Mesenchymal stem cell (in vitro differentiated cells and primary cell): ENCODE data around the gene ANTXRL.
"Not testable (repeated sequence)": the region's sequence is repeated elsewhere in the genome, so short reads cannot be mapped to it uniquely, and the experiment has no call there.

Experiments
- DNase-seq: peaks from one replicate; pipeline ENCODE4 v3.0.0-alpha.2; 2013
- H2AFZ ChIP-seq: one replicate; pipeline ENCODE4 v1.6.1; 2013; ENCODE audit warnings: low read depth, mild to moderate bottlenecking, control low read depth, inconsistent platforms, low read length, moderate library complexity
- H2AK5ac ChIP-seq: 2 replicates; pipeline ENCODE4 v1.6.1; 2013; ENCODE audit warnings: low read length, moderate library complexity, mild to moderate bottlenecking, inconsistent platforms; ENCODE audit not compliant: severe bottlenecking
- H2BK120ac ChIP-seq: one replicate; pipeline ENCODE4 v1.6.1; 2013; ENCODE audit warnings: low read depth, mild to moderate bottlenecking, inconsistent platforms, low read length, moderate library complexity
- H2BK12ac ChIP-seq, 2 experiments: one replicate each; pipeline ENCODE4 v1.6.1; 2013; ENCODE audit warnings: inconsistent platforms in 2 of 2, low read length in 2 of 2, mild to moderate bottlenecking in 2 of 2, moderate library complexity in 2 of 2, control low read depth in 1 of 2
- H2BK15ac ChIP-seq: one replicate; pipeline ENCODE4 v1.6.1; 2013; ENCODE audit warnings: mild to moderate bottlenecking, low read depth, inconsistent platforms; ENCODE audit not compliant: poor library complexity, severe bottlenecking
- H2BK5ac ChIP-seq: 2 replicates; pipeline ENCODE4 v1.6.1; 2013; ENCODE audit warnings: low read depth, mild to moderate bottlenecking, low read length, control low read depth, inconsistent platforms; ENCODE audit not compliant: poor library complexity, severe bottlenecking
- H3K14ac ChIP-seq, 2 experiments: one replicate each; pipeline ENCODE4 v1.6.1; 2013; ENCODE audit warnings: inconsistent platforms in 2 of 2, low read length in 2 of 2, control low read depth in 1 of 2, mild to moderate bottlenecking in 1 of 2, moderate library complexity in 1 of 2
- H3K18ac ChIP-seq, 2 experiments: one replicate each; pipeline ENCODE4 v1.6.1; 2013; ENCODE audit warnings: inconsistent platforms in 2 of 2, low read length in 2 of 2, control low read depth in 1 of 2, low read depth in 1 of 2, mild to moderate bottlenecking in 1 of 2
- H3K23ac ChIP-seq, 2 experiments: one replicate each; pipeline ENCODE4 v1.6.1; 2013; ENCODE audit warnings: inconsistent platforms in 2 of 2, low read length in 2 of 2, mild to moderate bottlenecking in 2 of 2, moderate library complexity in 2 of 2, control low read depth in 1 of 2
- H3K27ac ChIP-seq: 2 replicates; pipeline ENCODE4 v1.5.1; 2013; ENCODE audit warnings: mild to moderate bottlenecking, moderate library complexity, low read length, control low read depth, inconsistent platforms; ENCODE audit not compliant: poor library complexity, severe bottlenecking
- H3K27me3 ChIP-seq, 2 experiments: 2 replicates each; pipeline versions ENCODE4 v1.6.1 to v1.7.0; 2013; ENCODE audit warnings: low read length in 2 of 2, mild to moderate bottlenecking in 2 of 2, moderate library complexity in 2 of 2, control low read depth in 1 of 2, inconsistent platforms in 1 of 2; ENCODE audit not compliant: control insufficient read depth in 1 of 2, insufficient read depth in 1 of 2
- H3K36me3 ChIP-seq, 2 experiments: 2 replicates each; pipeline versions ENCODE4 v1.6.1 to v1.7.0; 2013; ENCODE audit warnings: low read length in 2 of 2, control low read depth in 1 of 2, inconsistent platforms in 1 of 2, low read depth in 1 of 2, mild to moderate bottlenecking in 1 of 2; ENCODE audit not compliant: insufficient read depth in 2 of 2, control insufficient read depth in 1 of 2
- H3K4ac ChIP-seq, 2 experiments: one replicate each; pipeline ENCODE4 v1.6.1; 2013; ENCODE audit warnings: inconsistent platforms in 2 of 2, low read length in 2 of 2, mild to moderate bottlenecking in 2 of 2, moderate library complexity in 2 of 2, control low read depth in 1 of 2, low read depth in 1 of 2
- H3K4me1 ChIP-seq: 2 replicates; pipeline ENCODE4 v1.6.1; 2013; ENCODE audit warnings: low read depth, low read length, control low read depth; ENCODE audit not compliant: control insufficient read depth, insufficient read depth
- H3K4me2 ChIP-seq: 2 replicates; pipeline ENCODE4 v1.6.1; 2013; ENCODE audit warnings: low read length, mild to moderate bottlenecking, inconsistent platforms; ENCODE audit not compliant: poor library complexity, severe bottlenecking
- H3K4me3 ChIP-seq, 2 experiments: 2 replicates each; pipeline versions ENCODE4 v1.5.1 to v1.7.0; 2013; ENCODE audit warnings: low read length in 2 of 2, mild to moderate bottlenecking in 2 of 2, control low read depth in 1 of 2, low read depth in 1 of 2; ENCODE audit not compliant: insufficient read depth in 1 of 2
- H3K79me1 ChIP-seq: replicated peaks from 2 replicates; pipeline ENCODE4 v1.6.1; 2013; ENCODE audit warnings: mild to moderate bottlenecking, control low read depth, low read length, inconsistent platforms; ENCODE audit not compliant: poor library complexity, severe bottlenecking
- H3K9ac ChIP-seq: 2 replicates; pipeline ENCODE4 v1.7.0; 2013; ENCODE audit warnings: mild to moderate bottlenecking, low read length, moderate library complexity
- H3K9me3 ChIP-seq: 2 replicates; pipeline ENCODE4 v1.7.0; 2013; ENCODE audit warnings: mild to moderate bottlenecking, low read length; ENCODE audit not compliant: control insufficient read depth
- H4K8ac ChIP-seq: one replicate; pipeline ENCODE4 v1.6.1; 2013; ENCODE audit warnings: inconsistent platforms, mild to moderate bottlenecking, low read length, moderate library complexity
- H4K91ac ChIP-seq: one replicate; pipeline ENCODE4 v1.6.1; 2013; ENCODE audit warnings: mild to moderate bottlenecking, low read length, inconsistent platforms
- WGBS: methylation state at CpG from one replicate; pipeline ENCODE4 v1.1.7; 2013; ENCODE audit warnings: mixed read lengths; 5-methylcytosine and 5-hydroxymethylcytosine counted together

Gene ANTXRL

DNA sequence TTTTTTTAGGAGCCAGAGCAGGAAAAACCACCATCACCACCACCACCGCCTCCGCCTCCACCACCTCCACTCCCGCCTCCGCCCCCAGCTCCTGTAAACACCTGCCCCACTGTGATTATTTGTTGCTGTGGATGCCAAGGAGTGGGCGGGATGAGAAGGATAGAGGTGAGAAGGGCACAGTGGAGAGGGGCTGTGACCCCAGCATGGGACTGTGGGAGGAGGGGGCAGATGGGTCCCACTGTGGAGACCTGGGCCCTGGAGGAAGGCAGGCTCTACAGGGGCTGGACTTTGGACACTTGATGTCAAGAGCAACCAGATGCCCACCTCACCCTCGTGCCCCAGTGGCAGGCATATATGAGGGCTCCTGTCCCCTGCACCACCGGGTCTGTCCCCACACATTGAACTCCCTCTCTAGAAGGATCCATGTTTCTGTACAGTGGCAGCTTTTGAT lies 24.7 kb downstream of the ANTXRL start:
- no peak overlapping the region for H3K27ac ChIP-seq
- H2BK5ac ChIP-seq: no peak overlapping the region
- H2AK5ac ChIP-seq: no peak overlapping the region
- peaks cover 4% of the 10 kb centered on the region for H3K4me1 ChIP-seq
- no peak overlapping the region for H3K4me2 ChIP-seq
- H3K4me3 ChIP-seq: no peak overlapping the region
- H3K36me3 ChIP-seq: no peaks in the 10 kb centered on the region
- H3K14ac ChIP-seq: no peak overlapping the region
- H2BK120ac ChIP-seq: no peak overlapping the region
- H3K79me1 ChIP-seq: no peaks in the 10 kb centered on the region
- no peak overlapping the region for H3K23ac ChIP-seq
- no peaks in the 10 kb centered on the region for H3K9me3 ChIP-seq
- no peak for DNase-seq
- H3K9ac ChIP-seq: no peak overlapping the region
- WGBS: 89% methylated on average over 7 of the region's 7 CpGs
- no peak overlapping the region for H2BK15ac ChIP-seq
- no peak overlapping the region for H3K18ac ChIP-seq
- peaks cover 23 to 41% of the 10 kb centered on the region in 2 experiments for H3K27me3 ChIP-seq
- H3K4ac ChIP-seq: no peak overlapping the region
- H2AFZ ChIP-seq: no peak overlapping the region
- no peak overlapping the region for H4K8ac ChIP-seq
- H4K91ac ChIP-seq: no peak overlapping the region
- no peak overlapping the region for H2BK12ac ChIP-seq

DNA sequence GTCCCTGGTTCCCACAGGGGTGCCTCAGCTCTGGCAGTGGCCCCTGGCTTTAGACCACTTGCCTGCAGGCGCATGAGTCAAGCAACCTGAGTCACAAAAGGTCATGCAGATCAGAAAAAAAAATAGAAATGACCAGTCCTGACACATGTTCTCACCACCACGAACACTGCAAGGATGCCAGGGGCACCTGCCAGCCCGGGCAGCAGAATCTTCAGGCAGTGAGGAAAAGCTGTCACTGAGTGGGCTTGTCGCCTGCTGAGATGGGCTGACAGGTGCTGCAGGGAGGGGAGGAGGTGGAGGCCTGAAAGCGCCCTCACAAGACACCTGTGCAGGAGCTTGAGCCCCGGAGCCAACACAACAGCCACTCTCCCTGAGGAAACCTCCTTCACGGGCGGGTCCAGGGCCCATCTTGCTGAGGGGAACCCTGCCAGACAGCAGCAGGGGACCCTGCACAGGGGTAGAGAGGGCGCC lies 25.2 kb downstream of the ANTXRL start:
- H3K23ac ChIP-seq, H2BK12ac ChIP-seq, H3K4me2 ChIP-seq, H3K14ac ChIP-seq, H4K8ac ChIP-seq, H3K9me3 ChIP-seq, H3K18ac ChIP-seq, H3K4me1 ChIP-seq, H3K9ac ChIP-seq, H2AK5ac ChIP-seq, H2BK120ac ChIP-seq, H3K4ac ChIP-seq, H4K91ac ChIP-seq, H3K27ac ChIP-seq, H2BK15ac ChIP-seq, H3K79me1 ChIP-seq, H3K36me3 ChIP-seq, H2BK5ac ChIP-seq, H2AFZ ChIP-seq, H3K4me3 ChIP-seq: not testable (repeated sequence)
- WGBS: 67% methylated on average over 4 of the region's 9 CpGs
- DNase-seq: peak; percentile 47
- peaks cover 22 to 38% of the 10 kb centered on the region in 2 experiments for H3K27me3 ChIP-seq

DNA sequence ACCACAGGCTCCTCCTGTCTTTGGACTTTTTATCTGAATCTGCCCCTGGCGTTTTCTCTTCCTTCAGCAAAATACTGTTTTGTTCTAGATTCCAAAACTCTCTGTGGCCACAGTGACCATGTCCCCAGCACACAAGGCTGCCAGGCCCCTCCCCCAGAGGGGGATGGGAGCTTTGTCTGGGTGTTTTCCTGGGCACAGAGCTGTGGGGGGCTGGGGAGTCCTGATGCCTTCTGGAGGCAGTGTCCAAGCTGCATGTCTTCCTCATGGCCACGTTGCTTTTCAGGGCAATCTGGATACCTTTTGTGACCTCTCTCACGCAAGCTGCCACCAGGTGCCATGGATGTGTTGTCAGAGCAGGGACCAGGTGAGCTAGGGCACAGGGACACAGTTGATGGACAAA lies 26.2 kb downstream of the ANTXRL start:
- Histone ChIP-seq H3K79me1 (no peaks in the 10 kb centered on the region), H4K8ac (peak overlapping the region; percentile 8), H4K91ac (no peak overlapping the region), H2BK12ac (no peak overlapping the region), H3K27ac (no peak overlapping the region), H3K23ac (no peak overlapping the region), H2AFZ (no peak overlapping the region), H3K4me1 (peaks cover 4% of the 10 kb centered on the region), H3K4ac (no peak overlapping the region), H3K27me3 (peaks cover 21 to 35% of the 10 kb centered on the region in 2 experiments), H2BK15ac (no peak overlapping the region), H2BK120ac (no peak overlapping the region), H2AK5ac (no peak overlapping the region), H3K9ac (no peak overlapping the region), H3K4me2 (no peak overlapping the region), H3K9me3 (no peaks in the 10 kb centered on the region), H2BK5ac (no peak overlapping the region), H3K36me3 (no peaks in the 10 kb centered on the region), H3K4me3 (no peak overlapping the region), H3K14ac (no peak overlapping the region), H3K18ac (no peak overlapping the region)
- 84% methylated on average over 3 of the region's 3 CpGs for WGBS
- DNase-seq: no peak

DNA sequence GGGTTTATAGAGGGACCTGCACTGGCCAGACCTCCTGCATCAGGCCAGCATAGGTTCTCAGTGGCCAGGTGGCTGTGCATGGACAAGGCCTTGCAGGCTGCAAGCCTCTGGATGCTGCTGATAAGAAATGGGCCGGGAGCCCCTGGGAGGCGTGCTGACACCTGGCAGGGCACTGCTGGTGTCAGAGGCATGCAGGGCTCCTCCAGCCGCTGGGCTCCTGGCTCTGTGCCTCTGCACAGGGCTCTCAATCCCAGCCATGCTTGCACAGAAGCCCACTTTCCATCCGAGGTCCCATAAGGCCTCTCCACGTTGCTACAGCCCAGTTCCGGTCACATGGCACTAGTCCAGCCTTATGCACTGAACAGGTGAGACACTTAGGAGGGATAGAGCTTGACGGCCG lies 27.3 kb downstream of the ANTXRL start:
- Histone ChIP-seq H2BK15ac (no peak overlapping the region), H3K4me1 (peaks cover 4% of the 10 kb centered on the region), H2BK12ac (no peak overlapping the region), H3K9ac (no peak overlapping the region), H3K4ac (no peak overlapping the region), H3K79me1 (no peaks in the 10 kb centered on the region), H3K27ac (no peak overlapping the region), H3K14ac (no peak overlapping the region), H3K4me2 (no peak overlapping the region), H3K27me3 (peaks cover 28 to 32% of the 10 kb centered on the region in 2 experiments), H3K9me3 (no peaks in the 10 kb centered on the region), H2BK120ac (no peak overlapping the region), H3K18ac (peak overlapping the region in 1 of 2 experiments; percentile 17), H3K23ac (no peak overlapping the region), H3K4me3 (no peak overlapping the region), H4K91ac (peak overlapping the region; percentile 56), H2AFZ (no peak overlapping the region), H2BK5ac (no peak overlapping the region), H2AK5ac (no peak overlapping the region), H4K8ac (peak overlapping the region; percentile 50), H3K36me3 (no peaks in the 10 kb centered on the region)
- 85% methylated on average over 8 of the region's 8 CpGs for WGBS
- no peak for DNase-seq
